Tibial artery (tissue), 4 donors: ENCODE measurements around the gene LRRC3.

Experiments
- DNase-seq, 2 donors: peaks; one replicate each; pipeline ENCODE4 v3.0.0-alpha.2; 2019
- H3K27ac ChIP-seq, 2 donors: fragments of 200-600 bp; sonication (generic) in 1 of 2; 1 replicate in 1 of 2; 2 replicates in 1 of 2; pipeline ENCODE4 v1.5.1; 2018 to 2019; ENCODE audit warnings: mild to moderate bottlenecking in 1 of 2
- H3K27me3 ChIP-seq, 2 donors: fragments of 200-600 bp; sonication (generic) in 1 of 2; one replicate each; pipeline versions ENCODE4 v1.5.1 to v1.6.0; 2016 to 2019
- H3K36me3 ChIP-seq, 3 donors: fragments of 200-600 bp; sonication (generic) in 2 of 3; one replicate each; pipeline ENCODE4 v1.5.1; 2016 to 2019; ENCODE audit warnings: mild to moderate bottlenecking in 2 of 3
- H3K4me1 ChIP-seq, 4 donors: fragments of 200-600 bp; sonication (generic) in 2 of 4; 1 replicate in 3 of 4; 2 replicates in 1 of 4; pipeline ENCODE4 v1.5.1; 2016 to 2019
- H3K4me3 ChIP-seq, 2 donors: fragments of 200-600 bp; sonication (generic) in 1 of 2; 1 replicate in 1 of 2; 2 replicates in 1 of 2; pipeline ENCODE4 v1.5.1; 2018 to 2019; ENCODE audit warnings: mild to moderate bottlenecking in 2 of 2
- H3K9me3 ChIP-seq, 3 donors: fragments of 200-600 bp; sonication (generic) in 1 of 3; one replicate each; pipeline ENCODE4 v1.5.1; 2016 to 2019
- intact Hi-C: fragments of 100-400 bp; cut with DNase I; formaldehyde crosslinking; loops from one replicate; pipeline ENCODE4 v1.15.0; 2023; ENCODE audit warnings: low total_unique reads
- TF ChIP-seq, protein P1 (sequence below), 2 experiments: fragments of 200-600 bp in 1 of 2; fragments of 450-650 bp in 1 of 2; IDR thresholded peaks; one replicate each; pipeline ENCODE4 v1.5.1; 2017 to 2019; ENCODE audit warnings: antibody characterized with exemption in 2 of 2, mild to moderate bottlenecking in 1 of 2, moderate library complexity in 1 of 2

Gene LRRC3

DNA sequence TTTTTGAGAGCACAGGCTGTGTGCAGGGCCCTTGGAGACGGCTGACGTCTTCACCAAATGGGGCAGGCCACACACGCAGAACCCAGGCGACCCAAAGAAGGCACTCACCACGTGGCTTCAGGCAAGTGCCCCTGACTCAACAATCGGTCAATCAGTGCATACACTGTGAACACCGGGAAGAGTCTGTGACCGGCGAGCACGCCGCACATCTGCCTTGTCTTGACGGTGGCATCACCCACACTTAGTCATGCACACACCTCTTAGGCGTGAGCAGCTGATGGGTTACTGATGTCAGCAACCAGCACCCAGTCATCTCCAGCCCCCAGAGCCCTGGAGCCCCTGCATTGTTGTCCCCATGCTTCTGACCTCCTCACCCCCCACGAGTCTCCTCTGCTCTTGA is 4.9 kb upstream of the LRRC3 start:
- TF ChIP-seq, protein P1, sequence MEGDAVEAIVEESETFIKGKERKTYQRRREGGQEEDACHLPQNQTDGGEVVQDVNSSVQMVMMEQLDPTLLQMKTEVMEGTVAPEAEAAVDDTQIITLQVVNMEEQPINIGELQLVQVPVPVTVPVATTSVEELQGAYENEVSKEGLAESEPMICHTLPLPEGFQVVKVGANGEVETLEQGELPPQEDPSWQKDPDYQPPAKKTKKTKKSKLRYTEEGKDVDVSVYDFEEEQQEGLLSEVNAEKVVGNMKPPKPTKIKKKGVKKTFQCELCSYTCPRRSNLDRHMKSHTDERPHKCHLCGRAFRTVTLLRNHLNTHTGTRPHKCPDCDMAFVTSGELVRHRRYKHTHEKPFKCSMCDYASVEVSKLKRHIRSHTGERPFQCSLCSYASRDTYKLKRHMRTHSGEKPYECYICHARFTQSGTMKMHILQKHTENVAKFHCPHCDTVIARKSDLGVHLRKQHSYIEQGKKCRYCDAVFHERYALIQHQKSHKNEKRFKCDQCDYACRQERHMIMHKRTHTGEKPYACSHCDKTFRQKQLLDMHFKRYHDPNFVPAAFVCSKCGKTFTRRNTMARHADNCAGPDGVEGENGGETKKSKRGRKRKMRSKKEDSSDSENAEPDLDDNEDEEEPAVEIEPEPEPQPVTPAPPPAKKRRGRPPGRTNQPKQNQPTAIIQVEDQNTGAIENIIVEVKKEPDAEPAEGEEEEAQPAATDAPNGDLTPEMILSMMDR (IDR thresholded peaks at IDR 0.05): no peak
- Histone ChIP-seq H3K27ac (no peak overlapping the region), H3K4me1 (peaks cover 0 to 4% (median 1%) of the 10 kb centered on the region in 4 donors), H3K4me3 (no peak overlapping the region), H3K9me3 (peaks cover 0 to 12% (median 12%) of the 10 kb centered on the region in 3 donors), H3K36me3 (no peaks in the 10 kb centered on the region), H3K27me3 (peaks cover 0 to 41% of the 10 kb centered on the region in 2 donors)
- DNase-seq: no peak
- intact Hi-C loops: no loop called here

DNA sequence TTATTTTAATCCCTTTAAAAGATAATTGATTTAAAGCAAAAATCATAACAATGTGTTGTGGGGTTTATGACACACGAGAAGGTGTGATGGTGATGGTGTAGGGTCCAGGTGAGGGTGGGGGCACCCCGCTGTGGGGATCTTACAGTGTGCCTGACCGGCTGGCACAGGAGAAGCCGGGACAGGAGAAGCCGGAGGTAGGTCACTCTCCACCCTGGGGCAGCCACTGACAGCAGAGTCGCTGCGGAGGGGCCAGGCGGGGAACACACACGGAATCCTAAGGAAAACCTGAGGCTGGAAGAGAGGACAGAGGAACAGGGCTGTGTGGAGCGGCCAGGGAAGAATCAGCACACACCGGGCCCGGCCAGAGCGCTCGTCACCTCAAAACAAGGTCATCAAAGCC is 4.3 kb upstream of the LRRC3 start:
- no peak for DNase-seq
- Histone ChIP-seq H3K4me3 (no peak overlapping the region), H3K9me3 (peaks cover 0 to 12% (median 12%) of the 10 kb centered on the region in 3 donors), H3K27ac (no peak overlapping the region), H3K4me1 (peaks cover 0 to 10% (median 7%) of the 10 kb centered on the region in 4 donors), H3K27me3 (peaks cover 0 to 46% of the 10 kb centered on the region in 2 donors), H3K36me3 (no peaks in the 10 kb centered on the region)
- TF ChIP-seq, protein P1 (IDR thresholded peaks at IDR 0.05): no peak
- intact Hi-C loops: no loop called here

DNA sequence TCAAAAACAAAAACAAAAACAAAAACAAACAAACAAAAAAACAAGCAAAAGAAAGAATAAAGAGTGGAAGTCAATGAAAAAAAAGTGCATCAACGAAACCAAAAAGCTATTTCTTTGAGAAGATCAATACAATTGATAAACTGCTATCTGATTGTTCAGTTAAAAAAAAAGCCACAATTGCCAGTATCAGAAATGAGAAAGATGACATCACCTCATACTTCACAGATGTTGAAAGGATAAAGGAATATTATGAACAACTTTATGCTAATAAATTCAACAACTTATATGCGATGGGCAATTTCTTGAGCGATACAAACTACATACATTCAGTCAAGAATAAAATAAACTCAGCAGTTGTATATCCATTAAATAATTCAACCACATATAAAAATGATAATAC is 2.2 kb upstream of the LRRC3 start:
- Histone ChIP-seq H3K4me1 (peaks cover 0 to 14% (median 10%) of the 10 kb centered on the region in 4 donors), H3K9me3 (peaks cover 0 to 12% (median 12%) of the 10 kb centered on the region in 3 donors), H3K36me3 (no peaks in the 10 kb centered on the region), H3K27me3 (peaks cover 0 to 58% of the 10 kb centered on the region in 2 donors), H3K4me3 (no peak overlapping the region), H3K27ac (no peak overlapping the region)
- intact Hi-C loops: no loop called here
- no peak for DNase-seq
- TF ChIP-seq, protein P1 (IDR thresholded peaks at IDR 0.05): no peak

DNA sequence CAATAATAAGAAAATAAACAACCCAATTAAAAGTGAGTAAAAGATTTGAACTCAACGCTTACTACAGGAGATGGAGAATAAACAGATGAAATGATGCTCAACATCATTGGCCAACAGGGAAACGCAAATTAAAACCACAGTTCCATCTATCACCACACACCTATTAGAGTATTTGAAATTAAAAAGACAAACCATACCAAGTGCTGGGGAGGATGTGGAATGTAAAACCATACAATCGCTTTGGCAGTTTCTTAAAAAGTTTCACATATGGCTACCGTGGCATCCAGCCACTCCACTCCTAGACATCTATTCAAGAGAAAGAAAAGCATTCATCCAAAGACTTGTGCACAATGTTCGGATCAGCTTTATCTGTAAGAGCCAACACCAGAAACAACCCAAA is 1.3 kb upstream of the LRRC3 start:
- no peak overlapping the region for H3K27ac ChIP-seq
- no peak for DNase-seq
- peaks cover 0 to 12% (median 12%) of the 10 kb centered on the region in 3 donors for H3K9me3 ChIP-seq
- H3K36me3 ChIP-seq: no peaks in the 10 kb centered on the region
- intact Hi-C loops: no loop called here
- TF ChIP-seq, protein P1 (IDR thresholded peaks at IDR 0.05): no peak
- H3K27me3 ChIP-seq: peaks cover 0 to 49% of the 10 kb centered on the region in 2 donors
- peaks cover 0 to 14% (median 10%) of the 10 kb centered on the region in 4 donors for H3K4me1 ChIP-seq
- H3K4me3 ChIP-seq: no peak overlapping the region

DNA sequence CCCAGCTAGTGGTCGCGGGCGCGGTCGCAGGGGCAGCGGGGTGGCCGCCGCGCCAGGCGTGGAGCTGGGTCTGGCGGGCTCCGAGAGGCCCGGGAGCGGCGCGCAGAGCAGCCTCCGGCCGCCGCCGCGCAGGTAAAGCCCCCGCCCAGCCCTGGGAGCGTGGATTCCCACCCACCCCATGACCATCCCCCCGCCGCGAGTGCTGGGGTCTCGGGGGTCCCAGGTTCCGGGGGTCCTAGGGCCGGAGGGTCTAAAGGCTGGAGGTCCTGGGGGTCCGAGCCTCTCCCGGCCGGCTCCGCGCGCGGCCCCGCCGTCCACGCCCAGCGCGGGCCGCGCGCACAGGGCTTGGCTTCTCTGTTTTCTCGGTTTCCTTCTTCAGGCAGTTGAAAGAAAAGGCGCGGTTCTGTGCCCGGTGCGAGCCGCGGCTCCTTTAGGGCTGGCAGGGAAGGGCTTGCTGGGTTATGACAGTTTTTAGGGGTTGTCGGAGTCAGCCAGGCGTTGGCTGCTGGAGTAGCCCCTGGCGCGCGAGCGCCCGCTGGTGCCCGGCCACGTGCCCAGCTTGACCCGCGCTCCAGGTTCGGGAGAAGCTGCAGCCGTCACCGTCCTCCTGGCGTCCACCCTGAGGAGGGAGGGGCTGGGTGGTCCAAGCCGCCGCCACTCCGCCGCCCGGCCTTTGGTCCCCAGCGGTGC is 359 bp downstream of the LRRC3 start:
- TF ChIP-seq, protein P1 (IDR thresholded peaks at IDR 0.05): no peak
- no peak for DNase-seq
- Histone ChIP-seq H3K27me3 (peaks cover 0 to 33% of the 10 kb centered on the region in 2 donors), H3K9me3 (peaks cover 0 to 12% (median 12%) of the 10 kb centered on the region in 3 donors), H3K4me3 (peak overlapping the region; percentile 49 to 71), H3K4me1 (peaks cover 0 to 14% (median 10%) of the 10 kb centered on the region in 4 donors), H3K36me3 (no peaks in the 10 kb centered on the region), H3K27ac (peak overlapping the region in 1 of 2 donors; percentile 42)
- intact Hi-C loops: no loop called here
